PFSK-1 (cell line): ENCODE measurements around the gene DLX3.

Experiments used
- FOXP2 ChIP-seq: optimal IDR thresholded peaks from 2 replicates; pipeline ENCODE3; 2011; ENCODE audit warnings: borderline replicate concordance, control low read depth, inconsistent platforms; ENCODE audit not compliant: insufficient read depth; ENCODE audit errors: extremely low read length, extremely low read depth
- POLR2AphosphoS5 ChIP-seq: IDR thresholded peaks from 2 replicates; pipeline ENCODE4 v1.6.1; 2012; ENCODE audit warnings: low read depth, mild to moderate bottlenecking, control low read depth, low read length, moderate library complexity
- REST ChIP-seq, 2 experiments: IDR thresholded peaks; 2 replicates each; pipeline versions ENCODE4 v1.6.1 to v1.8.0; 2011 to 2012; ENCODE audit warnings: low read depth in 2 of 2, low read length in 2 of 2, control low read depth in 1 of 2, inconsistent platforms in 1 of 2, mild to moderate bottlenecking in 1 of 2, moderate library complexity in 1 of 2; ENCODE audit not compliant: insufficient read depth in 1 of 2
- SIN3A ChIP-seq: IDR thresholded peaks from 2 replicates; pipeline ENCODE4 v1.6.1; 2012; ENCODE audit warnings: mild to moderate bottlenecking, low read length, moderate library complexity, borderline replicate concordance; ENCODE audit not compliant: insufficient read depth
- TAF1 ChIP-seq: IDR thresholded peaks from 2 replicates; pipeline ENCODE4 v1.6.1; 2012; ENCODE audit warnings: low read length, control low read depth, borderline replicate concordance; ENCODE audit not compliant: insufficient read depth

The DLX3 gene

DNA sequence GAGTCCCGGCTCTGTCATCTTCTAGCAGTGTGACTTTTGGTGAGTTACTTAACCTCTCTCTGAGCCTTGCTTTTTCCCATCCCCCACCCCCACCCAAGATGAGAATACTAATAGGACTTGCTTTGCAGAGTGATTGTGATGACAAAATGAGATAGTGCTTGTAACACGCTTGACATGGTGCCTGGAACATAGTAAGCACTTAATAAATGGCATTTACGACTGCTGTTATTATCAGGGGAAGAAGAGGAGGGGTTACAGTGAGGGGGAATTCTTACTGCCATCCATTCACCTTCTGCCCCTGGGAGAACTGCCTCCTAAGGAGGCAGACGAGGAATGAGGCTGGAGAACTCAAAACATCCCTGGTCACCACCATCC is 18.2 kb downstream of the DLX3 start:
- no peak for TF ChIP-seq SIN3A
- no peak for TF ChIP-seq REST (IDR thresholded peaks at IDR 0.05; ENCODE audit: insufficient read depth in 1 of 2, low read depth in 2 of 2, low read length in 2 of 2)
- TF ChIP-seq TAF1: no peak
- no peak for TF ChIP-seq FOXP2

GRCh38 chr17:49976163-49976827 is 18.7 kb downstream of the DLX3 start:
- no peak for TF ChIP-seq REST (IDR thresholded peaks at IDR 0.05; ENCODE audit: insufficient read depth in 1 of 2, low read depth in 2 of 2, low read length in 2 of 2)
- no peak for TF ChIP-seq SIN3A
- no peak for TF ChIP-seq TAF1
- no peak for TF ChIP-seq FOXP2
- no peak for TF ChIP-seq POLR2AphosphoS5

- no peak for TF ChIP-seq FOXP2
- no peak for TF ChIP-seq REST (IDR thresholded peaks at IDR 0.05; ENCODE audit: insufficient read depth in 1 of 2, low read depth in 2 of 2, low read length in 2 of 2)
- TF ChIP-seq SIN3A: no peak
- TF ChIP-seq TAF1: no peak
- TF ChIP-seq POLR2AphosphoS5: no peak
Observed at GRCh38 chr17:49975531-49975930, 19.5 kb downstream of the DLX3 start.

GRCh38 chr17:49973271-49973615 is 21.8 kb downstream of the DLX3 start:
- TF ChIP-seq POLR2AphosphoS5 (no peak), REST (IDR thresholded peaks at IDR 0.05; ENCODE audit: insufficient read depth in 1 of 2, low read depth in 2 of 2, low read length in 2 of 2) (no peak), TAF1 (no peak), FOXP2 (no peak), SIN3A (no peak)

GRCh38 chr17:49972486-49973270 is 22.3 kb downstream of the DLX3 start:
- no peak for TF ChIP-seq FOXP2
- no peak for TF ChIP-seq REST (IDR thresholded peaks at IDR 0.05; ENCODE audit: insufficient read depth in 1 of 2, low read depth in 2 of 2, low read length in 2 of 2)
- no peak for TF ChIP-seq TAF1
- no peak for TF ChIP-seq SIN3A
- no peak for TF ChIP-seq POLR2AphosphoS5
